HCT116 (cell line): Measurements from ENCODE around the gene EZH2.

ENCODE experiments used
- CTCF ChIP-seq, 3 experiments: fragments of 200-600 bp in 1 of 3; sonication (generic) in 1 of 3; IDR thresholded peaks in 2 of 3; conservative IDR thresholded peaks in 1 of 3; 2 replicates each; pipeline ENCODE4 v1.5.1; 2012 to 2017; ENCODE audit warnings: low read depth in 2 of 3, low read length in 2 of 3, antibody characterized with exemption in 1 of 3, borderline replicate concordance in 1 of 3, control low read depth in 1 of 3, mild to moderate bottlenecking in 1 of 3, mixed read lengths in 1 of 3, mixed run types in 1 of 3, moderate library complexity in 1 of 3; ENCODE audit not compliant: insufficient read depth in 1 of 3
- SIN3A ChIP-seq: IDR thresholded peaks from 2 replicates; pipeline ENCODE4 v1.6.1; 2012; ENCODE audit warnings: low read depth

GRCh38 chr7:148866362-148866761 lies 17.7 kb downstream of the EZH2 start:
- TF ChIP-seq CTCF (IDR thresholded peaks at IDR 0.05 in 2 of 3, conservative IDR thresholded peaks at IDR 0.05 in 1 of 3; ENCODE audit: borderline replicate concordance in 1 of 3, insufficient read depth in 1 of 3, low read depth in 2 of 3, low read length in 2 of 3) (no peak), SIN3A (no peak)
